ENCODE data around the gene COX5A.

The COX5A gene

GRCh38 chr15:74961616-74962015 is 23.7 kb upstream of the COX5A start:
- Histone ChIP-seq H4K20me1 (ENCODE audit: insufficient read depth) (no peaks in the 10 kb centered on the region), H3K27me3 (ENCODE audit: insufficient read depth, low read depth) (no peaks in the 10 kb centered on the region), H3K4me1 (ENCODE audit: low read depth, poor library complexity, severe bottlenecking) (peaks cover 29% of the 10 kb centered on the region), H3K27ac (0 out of 2 replicates have a peak overlapping the region, but pooled peaks have one; percentile 24), H3K36me3 (ENCODE audit: insufficient read depth) (no peaks in the 10 kb centered on the region), H3K79me2 (ENCODE audit: insufficient read depth, low read depth) (no peaks in the 10 kb centered on the region), H3K4me2 (no peak overlapping the region), H2AFZ (ENCODE audit: low read depth) (no peak overlapping the region), H3K4me3 (IDR thresholded peaks at IDR 0.05; ENCODE audit: insufficient read depth, low read depth, low read length) (no peak overlapping the region), H3K9ac (no peak overlapping the region)
- no peak for TF ChIP-seq CTCF (conservative IDR thresholded peaks at IDR 0.05; ENCODE audit: low read depth, low read length)

GRCh38 chr15:74960995-74961588 is 23.2 kb upstream of the COX5A start:
- Histone ChIP-seq H3K9ac (no peak overlapping the region), H4K20me1 (ENCODE audit: insufficient read depth) (no peaks in the 10 kb centered on the region), H2AFZ (ENCODE audit: low read depth) (no peak overlapping the region), H3K36me3 (ENCODE audit: insufficient read depth) (no peaks in the 10 kb centered on the region), H3K4me1 (ENCODE audit: low read depth, poor library complexity, severe bottlenecking) (peaks cover 30% of the 10 kb centered on the region), H3K4me3 (IDR thresholded peaks at IDR 0.05; ENCODE audit: insufficient read depth, low read depth, low read length) (no peak overlapping the region), H3K79me2 (ENCODE audit: insufficient read depth, low read depth) (no peaks in the 10 kb centered on the region), H3K27me3 (ENCODE audit: insufficient read depth, low read depth) (no peaks in the 10 kb centered on the region), H3K27ac (peak overlapping the region; percentile 24; the same call in 1 of the 2 replicates), H3K4me2 (peak overlapping the region; percentile 10; the same call in 1 of the 2 replicates)
- no peak for TF ChIP-seq CTCF (conservative IDR thresholded peaks at IDR 0.05; ENCODE audit: low read depth, low read length)

- no peak overlapping the region for H3K9ac ChIP-seq
- H3K4me1 ChIP-seq (ENCODE audit: low read depth, poor library complexity, severe bottlenecking): peaks cover 37% of the 10 kb centered on the region
- no peak overlapping the region for H2AFZ ChIP-seq (ENCODE audit: low read depth)
- no peak overlapping the region for H3K27ac ChIP-seq
- H3K79me2 ChIP-seq (ENCODE audit: insufficient read depth, low read depth): peaks cover 7% of the 10 kb centered on the region
- H3K4me3 ChIP-seq (IDR thresholded peaks at IDR 0.05; ENCODE audit: insufficient read depth, low read depth, low read length): no peak overlapping the region
- no peaks in the 10 kb centered on the region for H3K27me3 ChIP-seq (ENCODE audit: insufficient read depth, low read depth)
- H3K36me3 ChIP-seq (ENCODE audit: insufficient read depth): no peaks in the 10 kb centered on the region
- no peaks in the 10 kb centered on the region for H4K20me1 ChIP-seq (ENCODE audit: insufficient read depth)
- TF ChIP-seq CTCF (conservative IDR thresholded peaks at IDR 0.05; ENCODE audit: low read depth, low read length): no peak
- H3K4me2 ChIP-seq: no peak overlapping the region
Measured at GRCh38 chr15:74960286-74960685, 22.4 kb upstream of the COX5A start.

- no peaks in the 10 kb centered on the region for H4K20me1 ChIP-seq (ENCODE audit: insufficient read depth)
- H3K27me3 ChIP-seq (ENCODE audit: insufficient read depth, low read depth): no peaks in the 10 kb centered on the region
- no peak for TF ChIP-seq CTCF (conservative IDR thresholded peaks at IDR 0.05; ENCODE audit: low read depth, low read length)
- H3K27ac ChIP-seq: no peak overlapping the region
- H3K4me2 ChIP-seq: no peak overlapping the region
- no peak overlapping the region for H3K4me3 ChIP-seq (IDR thresholded peaks at IDR 0.05; ENCODE audit: insufficient read depth, low read depth, low read length)
- peaks cover 38% of the 10 kb centered on the region for H3K4me1 ChIP-seq (ENCODE audit: low read depth, poor library complexity, severe bottlenecking)
- no peak overlapping the region for H3K9ac ChIP-seq
- no peak overlapping the region for H2AFZ ChIP-seq (ENCODE audit: low read depth)
- H3K36me3 ChIP-seq (ENCODE audit: insufficient read depth): no peaks in the 10 kb centered on the region
- H3K79me2 ChIP-seq (ENCODE audit: insufficient read depth, low read depth): peaks cover 13% of the 10 kb centered on the region
Measured at GRCh38 chr15:74959586-74959939, 21.7 kb upstream of the COX5A start.

All from KMS-11 (cell line).